Loucy (cell line): ENCODE measurements around the gene PRKAR2B.

Source experiments
- H2AFZ ChIP-seq: fragments of 200-600 bp; sonication (generic); 2 replicates; pipeline ENCODE4 v1.6.0; 2016; ENCODE audit warnings: antibody characterized with exemption, mild to moderate bottlenecking, low read length, moderate library complexity
- H3F3A ChIP-seq: fragments of 200-600 bp; 2 replicates; pipeline ENCODE4 v1.6.0; 2016; ENCODE audit warnings: antibody characterized with exemption, low read depth, mild to moderate bottlenecking
- H3K27me3 ChIP-seq: fragments of 200-600 bp; sonication (generic); 2 replicates; pipeline ENCODE4 v1.6.1; 2014; ENCODE audit warnings: low read length, mild to moderate bottlenecking; ENCODE audit not compliant: insufficient read depth, poor library complexity, severe bottlenecking
- H3K36me3 ChIP-seq: fragments of 200-600 bp; sonication (generic); 2 replicates; pipeline ENCODE4 v1.6.1; 2016; ENCODE audit warnings: low read length; ENCODE audit not compliant: insufficient read depth
- H3K4me1 ChIP-seq: fragments of 200-600 bp; sonication (generic); 2 replicates; pipeline ENCODE4 v1.5.1; 2014; ENCODE audit warnings: low read length, mild to moderate bottlenecking; ENCODE audit not compliant: insufficient read depth, poor library complexity, severe bottlenecking
- H3K4me2 ChIP-seq: fragments of 200-600 bp; sonication (generic); 2 replicates; pipeline ENCODE4 v1.6.0; 2014; ENCODE audit warnings: antibody characterized with exemption, low read length, low read depth, mild to moderate bottlenecking; ENCODE audit not compliant: poor library complexity, severe bottlenecking
- H3K4me3 ChIP-seq: fragments of 200-600 bp; sonication (generic); 2 replicates; pipeline ENCODE4 v1.5.1; 2014; ENCODE audit warnings: low read length, mild to moderate bottlenecking, mixed read lengths; ENCODE audit not compliant: poor library complexity, severe bottlenecking
- H3K79me2 ChIP-seq: fragments of 200-600 bp; sonication (generic); 2 replicates; pipeline ENCODE4 v1.6.1; 2014; ENCODE audit warnings: low read length; ENCODE audit not compliant: insufficient read depth
- H3K9ac ChIP-seq: fragments of 200-600 bp; sonication (generic); 2 replicates; pipeline ENCODE4 v1.6.0; 2014; ENCODE audit warnings: mild to moderate bottlenecking, low read depth, low read length, moderate library complexity; ENCODE audit not compliant: poor library complexity, severe bottlenecking
- H3K9me2 ChIP-seq: fragments of 200-600 bp; sonication (generic); replicated peaks from 2 replicates; pipeline ENCODE4 v1.6.1; 2016; ENCODE audit warnings: low read depth, low read length, mixed read lengths
- H3K9me3 ChIP-seq: fragments of 200-600 bp; sonication (generic); 2 replicates; pipeline ENCODE4 v1.6.1; 2014; ENCODE audit warnings: mild to moderate bottlenecking, antibody characterized with exemption, low read length, low read depth; ENCODE audit not compliant: insufficient read depth
- H4K20me1 ChIP-seq: fragments of 200-600 bp; sonication (generic); 2 replicates; pipeline ENCODE4 v1.6.0; 2014; ENCODE audit warnings: antibody characterized with exemption, low read length, mild to moderate bottlenecking; ENCODE audit not compliant: insufficient read depth, poor library complexity, severe bottlenecking
- EZH2phosphoT487 ChIP-seq: fragments of 200-600 bp; IDR thresholded peaks from 2 replicates; pipeline ENCODE4 v1.6.1; 2018; ENCODE audit warnings: antibody characterized with exemption, mild to moderate bottlenecking, moderate library complexity, borderline replicate concordance
- TF ChIP-seq, protein P1 (sequence below): fragments of 200-600 bp; sonication (generic); conservative IDR thresholded peaks from 2 replicates; pipeline ENCODE4 v1.5.1; 2014; ENCODE audit warnings: mild to moderate bottlenecking, antibody characterized with exemption, low read length

PRKAR2B gene

DNA sequence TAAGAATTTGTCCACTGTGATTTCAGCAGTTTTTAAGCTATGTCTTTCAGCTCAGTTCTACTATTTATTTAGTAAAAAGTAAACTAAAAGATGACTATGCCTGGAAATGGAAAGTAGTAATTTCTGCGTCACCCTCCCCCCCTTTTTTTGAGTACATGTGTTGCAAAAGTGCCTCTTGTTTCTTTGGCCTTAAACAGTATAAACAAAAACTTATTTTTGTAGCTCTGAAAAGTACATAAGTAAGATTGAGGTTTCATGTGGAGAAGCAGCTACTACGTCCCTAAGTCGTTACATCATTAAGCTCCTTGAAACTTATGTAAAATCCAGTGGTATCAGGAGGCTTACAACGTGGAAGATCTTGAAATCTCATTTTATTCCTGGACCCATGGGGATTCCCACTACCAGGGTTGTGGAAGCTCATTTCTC is 78.0 kb downstream of the PRKAR2B start:
- no peaks in the 10 kb centered on the region for H4K20me1 ChIP-seq
- TF ChIP-seq EZH2phosphoT487 = no peak
- TF ChIP-seq, protein P1, sequence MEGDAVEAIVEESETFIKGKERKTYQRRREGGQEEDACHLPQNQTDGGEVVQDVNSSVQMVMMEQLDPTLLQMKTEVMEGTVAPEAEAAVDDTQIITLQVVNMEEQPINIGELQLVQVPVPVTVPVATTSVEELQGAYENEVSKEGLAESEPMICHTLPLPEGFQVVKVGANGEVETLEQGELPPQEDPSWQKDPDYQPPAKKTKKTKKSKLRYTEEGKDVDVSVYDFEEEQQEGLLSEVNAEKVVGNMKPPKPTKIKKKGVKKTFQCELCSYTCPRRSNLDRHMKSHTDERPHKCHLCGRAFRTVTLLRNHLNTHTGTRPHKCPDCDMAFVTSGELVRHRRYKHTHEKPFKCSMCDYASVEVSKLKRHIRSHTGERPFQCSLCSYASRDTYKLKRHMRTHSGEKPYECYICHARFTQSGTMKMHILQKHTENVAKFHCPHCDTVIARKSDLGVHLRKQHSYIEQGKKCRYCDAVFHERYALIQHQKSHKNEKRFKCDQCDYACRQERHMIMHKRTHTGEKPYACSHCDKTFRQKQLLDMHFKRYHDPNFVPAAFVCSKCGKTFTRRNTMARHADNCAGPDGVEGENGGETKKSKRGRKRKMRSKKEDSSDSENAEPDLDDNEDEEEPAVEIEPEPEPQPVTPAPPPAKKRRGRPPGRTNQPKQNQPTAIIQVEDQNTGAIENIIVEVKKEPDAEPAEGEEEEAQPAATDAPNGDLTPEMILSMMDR = no peak
- H3K27me3 ChIP-seq = no peaks in the 10 kb centered on the region
- 0 out of 2 replicates have a peak, but pooled peaks cover 5% of the 10 kb centered on the region for H3F3A ChIP-seq
- no peaks in the 10 kb centered on the region for H3K9me3 ChIP-seq
- H3K9me2 ChIP-seq = no peaks in the 10 kb centered on the region
- no peaks in the 10 kb centered on the region for H3K36me3 ChIP-seq
- no peaks in the 10 kb centered on the region for H3K79me2 ChIP-seq
- no peak overlapping the region for H3K9ac ChIP-seq
- no peak overlapping the region for H3K4me2 ChIP-seq
- H3K4me1 ChIP-seq = peaks cover 11% of the 10 kb centered on the region
- H3K4me3 ChIP-seq = no peak overlapping the region
- no peak overlapping the region for H2AFZ ChIP-seq

DNA sequence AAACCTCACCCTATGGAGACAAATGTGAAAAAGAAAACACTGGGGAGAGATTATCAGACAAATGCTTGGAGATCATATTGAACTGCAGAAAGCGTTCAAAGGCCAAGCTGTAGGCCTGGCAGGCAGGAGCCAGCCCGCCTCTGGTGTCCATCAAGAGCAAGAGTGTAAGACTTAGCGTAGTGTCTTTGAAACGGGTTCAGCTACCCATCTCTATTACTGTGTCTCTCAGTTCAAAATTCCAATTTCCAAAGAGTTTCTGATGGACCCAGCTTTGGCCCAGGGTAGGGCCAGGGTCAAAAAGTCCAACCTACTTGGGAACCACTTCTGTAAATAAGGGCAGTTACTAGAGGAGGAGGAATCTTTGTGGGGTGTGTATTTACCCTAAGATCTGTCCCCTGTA is 78.9 kb downstream of the PRKAR2B start:
- Histone ChIP-seq H3K4me3 (no peak overlapping the region), H4K20me1 (no peaks in the 10 kb centered on the region), H3F3A (0 out of 2 replicates have a peak, but pooled peaks cover 5% of the 10 kb centered on the region), H3K36me3 (no peaks in the 10 kb centered on the region), H3K27me3 (no peaks in the 10 kb centered on the region), H3K9me2 (no peaks in the 10 kb centered on the region), H2AFZ (no peak overlapping the region), H3K4me1 (peaks cover 11% of the 10 kb centered on the region), H3K9me3 (no peaks in the 10 kb centered on the region), H3K79me2 (no peaks in the 10 kb centered on the region), H3K4me2 (no peak overlapping the region), H3K9ac (no peak overlapping the region)
- TF ChIP-seq, protein P1 = no peak
- no peak for TF ChIP-seq EZH2phosphoT487

DNA sequence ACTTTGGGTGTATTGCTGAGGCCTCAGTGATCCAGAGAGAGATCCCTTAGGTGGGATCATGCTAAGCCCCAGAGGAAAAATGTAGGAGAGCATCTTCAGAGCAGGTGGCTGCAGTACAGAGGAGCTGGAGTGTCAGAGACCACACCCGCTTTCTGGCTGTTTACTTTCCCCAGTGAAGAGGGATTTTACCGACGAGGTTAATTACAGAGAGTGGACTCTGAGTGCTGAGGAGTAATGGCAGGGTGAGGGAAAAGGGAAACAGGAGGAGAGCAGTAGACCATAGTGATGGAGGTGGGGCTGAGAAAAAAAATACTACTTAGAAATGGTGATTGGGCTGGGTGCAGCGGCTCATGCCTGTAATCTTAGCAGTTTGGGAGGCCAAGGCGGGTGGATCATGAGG is 81.0 kb downstream of the PRKAR2B start:
- Histone ChIP-seq H3K4me2 (no peak overlapping the region), H3K4me3 (no peak overlapping the region), H3K27me3 (no peaks in the 10 kb centered on the region), H4K20me1 (no peaks in the 10 kb centered on the region), H3K4me1 (peaks cover 11% of the 10 kb centered on the region), H3K9me2 (no peaks in the 10 kb centered on the region), H3K9me3 (no peaks in the 10 kb centered on the region), H3K36me3 (no peaks in the 10 kb centered on the region), H3K79me2 (no peaks in the 10 kb centered on the region), H3F3A (0 out of 2 replicates have a peak, but pooled peaks cover 5% of the 10 kb centered on the region), H3K9ac (no peak overlapping the region), H2AFZ (peak overlapping the region; percentile 28; the same call in 1 of the 2 replicates)
- no peak for TF ChIP-seq EZH2phosphoT487
- TF ChIP-seq, protein P1 = no peak
